ENCODE results near the gene ESF1. TPM values are rescaled to one million over a fixed set of nuclear protein-coding genes. Genes with fewer than 3 reads are reported as not detected.

Gene ESF1, protein sequence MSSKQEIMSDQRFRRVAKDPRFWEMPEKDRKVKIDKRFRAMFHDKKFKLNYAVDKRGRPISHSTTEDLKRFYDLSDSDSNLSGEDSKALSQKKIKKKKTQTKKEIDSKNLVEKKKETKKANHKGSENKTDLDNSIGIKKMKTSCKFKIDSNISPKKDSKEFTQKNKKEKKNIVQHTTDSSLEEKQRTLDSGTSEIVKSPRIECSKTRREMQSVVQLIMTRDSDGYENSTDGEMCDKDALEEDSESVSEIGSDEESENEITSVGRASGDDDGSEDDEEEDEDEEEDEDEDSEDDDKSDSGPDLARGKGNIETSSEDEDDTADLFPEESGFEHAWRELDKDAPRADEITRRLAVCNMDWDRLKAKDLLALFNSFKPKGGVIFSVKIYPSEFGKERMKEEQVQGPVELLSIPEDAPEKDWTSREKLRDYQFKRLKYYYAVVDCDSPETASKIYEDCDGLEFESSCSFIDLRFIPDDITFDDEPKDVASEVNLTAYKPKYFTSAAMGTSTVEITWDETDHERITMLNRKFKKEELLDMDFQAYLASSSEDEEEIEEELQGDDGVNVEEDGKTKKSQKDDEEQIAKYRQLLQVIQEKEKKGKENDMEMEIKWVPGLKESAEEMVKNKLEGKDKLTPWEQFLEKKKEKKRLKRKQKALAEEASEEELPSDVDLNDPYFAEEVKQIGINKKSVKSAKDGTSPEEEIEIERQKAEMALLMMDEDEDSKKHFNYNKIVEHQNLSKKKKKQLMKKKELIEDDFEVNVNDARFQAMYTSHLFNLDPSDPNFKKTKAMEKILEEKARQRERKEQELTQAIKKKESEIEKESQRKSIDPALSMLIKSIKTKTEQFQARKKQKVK
- total RNA-seq, result 1 to 10 TPM; 6.5 to 8.0 TPM

GRCh38 chr20:13784893-13785715 is at the start of gene ESF1, which contains the start of gene NDUFAF5:
TSS of gene ESF1 (minus strand) at chr20:13784919. CDS start at chr20:13783140, 1,779 bp downstream.
TSS of gene NDUFAF5 (plus strand) at chr20:13785028. CDS start at chr20:13785069, 41 bp downstream.

Other genes with a start within 250 kb of the ESF1 start
- gene TASP1, start 146.0 kb downstream of the ESF1 start, total RNA-seq, result 10 to 100 TPM; 17.0 to 18.6 TPM
- 10 to 100 TPM; 12.4 to 35.3 TPM for gene NDUFAF5, start 109 bp upstream of the ESF1 start, total RNA-seq
- not detected for gene SEL1L2, start 205.7 kb upstream of the ESF1 start, total RNA-seq
- gene MACROD2, start 210.6 kb upstream of the ESF1 start, total RNA-seq, result 1 to 10 TPM in 1 of 2 donors, under 1 TPM in 1; 0.67 to 2.1 TPM